GM18499 (cell line): ENCODE measurements around the gene SPATA2L.

ENCODE experiments used
- ATAC-seq: cut with Tn5 transposase; IDR thresholded peaks from one replicate; pipeline ENCODE4 v1.9.1; 2021; ENCODE audit warnings: moderate number of reproducible peaks; ENCODE audit not compliant: insufficient read depth, unreplicated experiment

SPATA2L gene

GRCh38 chr16:89701425-89702406, at the start of gene SPATA2L:
Gene SPATA2L (minus strand): TSS chr16:89701705. CDS start chr16:89701232, 473 bp downstream.
- peak; percentile 40 for ATAC-seq

GRCh38 chr16:89749637-89750036, 48.1 kb upstream of the SPATA2L start:
- no peak for ATAC-seq

- no peak for ATAC-seq
These were observed 47.4 kb upstream of the SPATA2L start for GRCh38 chr16:89748921-89749320.

GRCh38 chr16:89748076-89748475, 46.6 kb upstream of the SPATA2L start:
- ATAC-seq: no peak

GRCh38 chr16:89746043-89746442, 44.5 kb upstream of the SPATA2L start:
- ATAC-seq: no peak

GRCh38 chr16:89744813-89745212, 43.3 kb upstream of the SPATA2L start:
- no peak for ATAC-seq

GRCh38 chr16:89742948-89743347, 41.4 kb upstream of the SPATA2L start:
- ATAC-seq: no peak

- no peak for ATAC-seq
These were observed 40.0 kb upstream of the SPATA2L start for GRCh38 chr16:89741342-89742014.

GRCh38 chr16:89739383-89739782, 37.9 kb upstream of the SPATA2L start:
- no peak for ATAC-seq

- no peak for ATAC-seq
These were observed 37.2 kb upstream of the SPATA2L start for GRCh38 chr16:89738538-89739317.

GRCh38 chr16:89738072-89738377, 36.5 kb upstream of the SPATA2L start:
- no peak for ATAC-seq

- ATAC-seq: no peak
These were observed 36.0 kb upstream of the SPATA2L start for GRCh38 chr16:89737341-89738071.

GRCh38 chr16:89736554-89736953, 35.0 kb upstream of the SPATA2L start:
- ATAC-seq: no peak

- no peak for ATAC-seq
These were observed 32.3 kb upstream of the SPATA2L start for GRCh38 chr16:89733792-89734191.

- ATAC-seq: no peak
These were observed 31.8 kb upstream of the SPATA2L start for GRCh38 chr16:89733322-89733721.

GRCh38 chr16:89732918-89733242, 31.4 kb upstream of the SPATA2L start:
- ATAC-seq: no peak

GRCh38 chr16:89732142-89732917, 30.8 kb upstream of the SPATA2L start:
- ATAC-seq: no peak

GRCh38 chr16:89730610-89731234, 29.2 kb upstream of the SPATA2L start:
- no peak for ATAC-seq
